Muscle layer of duodenum (tissue), 2 donors: ENCODE measurements around the gene OSBPL1A.

Experiments
- H3K27ac ChIP-seq: one replicate; pipeline ENCODE4 v1.7.0; 2013; ENCODE audit warnings: mild to moderate bottlenecking, low read length
- H3K27me3 ChIP-seq: one replicate; pipeline ENCODE4 v1.7.0; 2013; ENCODE audit warnings: low read depth, mild to moderate bottlenecking, control low read depth, low read length
- H3K36me3 ChIP-seq, 2 donors: one replicate each; pipeline ENCODE4 v1.7.0; 2013; ENCODE audit warnings: low read length in 2 of 2, control low read depth in 1 of 2, mild to moderate bottlenecking in 1 of 2; ENCODE audit not compliant: insufficient read depth in 2 of 2, control insufficient read depth in 1 of 2
- H3K4me1 ChIP-seq, 2 donors: one replicate each; pipeline ENCODE4 v1.7.0; 2013; ENCODE audit warnings: low read length in 2 of 2, mild to moderate bottlenecking in 2 of 2, control low read depth in 1 of 2, moderate library complexity in 1 of 2; ENCODE audit not compliant: insufficient read depth in 2 of 2, control insufficient read depth in 1 of 2
- H3K4me3 ChIP-seq, 2 donors: one replicate each; pipeline ENCODE4 v1.7.0; 2013; ENCODE audit warnings: low read length in 2 of 2, low read depth in 1 of 2, mild to moderate bottlenecking in 1 of 2
- H3K9me3 ChIP-seq, 2 donors: one replicate each; pipeline ENCODE4 v1.7.0; 2013; ENCODE audit warnings: low read length in 2 of 2, control low read depth in 1 of 2, mild to moderate bottlenecking in 1 of 2; ENCODE audit not compliant: control insufficient read depth in 1 of 2
- donor health status: healthy.

The OSBPL1A gene

GRCh38 chr18:24333084-24333483 lies 64.5 kb downstream of the OSBPL1A start:
- no peak overlapping the region for H3K27ac ChIP-seq
- no peaks in the 10 kb centered on the region for H3K27me3 ChIP-seq
- H3K9me3 ChIP-seq: peaks cover 0 to 3% of the 10 kb centered on the region in 2 donors
- H3K4me3 ChIP-seq: no peak overlapping the region
- H3K36me3 ChIP-seq: peaks cover 0 to 8% of the 10 kb centered on the region in 2 donors
- H3K4me1 ChIP-seq: no peaks in the 10 kb centered on the region

GRCh38 chr18:24326211-24326610 lies 71.4 kb downstream of the OSBPL1A start:
- Histone ChIP-seq H3K4me3 (no peak overlapping the region), H3K9me3 (no peaks in the 10 kb centered on the region), H3K27ac (no peak overlapping the region), H3K36me3 (no peaks in the 10 kb centered on the region), H3K4me1 (peaks cover 0 to 3% of the 10 kb centered on the region in 2 donors), H3K27me3 (no peaks in the 10 kb centered on the region)

- no peaks in the 10 kb centered on the region for H3K36me3 ChIP-seq
- H3K9me3 ChIP-seq: no peaks in the 10 kb centered on the region
- no peaks in the 10 kb centered on the region for H3K27me3 ChIP-seq
- peaks cover 0 to 3% of the 10 kb centered on the region in 2 donors for H3K4me1 ChIP-seq
- H3K4me3 ChIP-seq: no peak overlapping the region
- no peak overlapping the region for H3K27ac ChIP-seq
Measured at GRCh38 chr18:24322584-24323136, 75.0 kb downstream of the OSBPL1A start.

GRCh38 chr18:24321071-24321470 lies 76.6 kb downstream of the OSBPL1A start:
- no peaks in the 10 kb centered on the region for H3K36me3 ChIP-seq
- H3K9me3 ChIP-seq: no peaks in the 10 kb centered on the region
- no peaks in the 10 kb centered on the region for H3K27me3 ChIP-seq
- H3K4me1 ChIP-seq: peaks cover 0 to 3% of the 10 kb centered on the region in 2 donors
- no peak overlapping the region for H3K4me3 ChIP-seq
- no peak overlapping the region for H3K27ac ChIP-seq

GRCh38 chr18:24319757-24320156 lies 77.9 kb downstream of the OSBPL1A start:
- no peaks in the 10 kb centered on the region for H3K27me3 ChIP-seq
- no peaks in the 10 kb centered on the region for H3K36me3 ChIP-seq
- H3K9me3 ChIP-seq: no peaks in the 10 kb centered on the region
- no peak overlapping the region for H3K27ac ChIP-seq
- H3K4me3 ChIP-seq: no peak overlapping the region
- peaks cover 0 to 3% of the 10 kb centered on the region in 2 donors for H3K4me1 ChIP-seq

- Histone ChIP-seq H3K4me3 (no peak overlapping the region), H3K27me3 (no peaks in the 10 kb centered on the region), H3K27ac (no peak overlapping the region), H3K4me1 (peaks cover 0 to under 1% of the 10 kb centered on the region in 2 donors), H3K36me3 (no peaks in the 10 kb centered on the region), H3K9me3 (no peaks in the 10 kb centered on the region)
Measured at GRCh38 chr18:24317370-24317769, 80.3 kb downstream of the OSBPL1A start.

GRCh38 chr18:24315170-24315569 lies 82.5 kb downstream of the OSBPL1A start:
- Histone ChIP-seq H3K9me3 (no peaks in the 10 kb centered on the region), H3K27ac (no peak overlapping the region), H3K27me3 (no peaks in the 10 kb centered on the region), H3K4me3 (no peak overlapping the region), H3K4me1 (no peaks in the 10 kb centered on the region), H3K36me3 (no peaks in the 10 kb centered on the region)

GRCh38 chr18:24306201-24306600 lies 91.4 kb downstream of the OSBPL1A start:
- Histone ChIP-seq H3K4me1 (no peaks in the 10 kb centered on the region), H3K27ac (no peak overlapping the region), H3K4me3 (no peak overlapping the region), H3K9me3 (no peaks in the 10 kb centered on the region), H3K36me3 (peaks cover 0 to 7% of the 10 kb centered on the region in 2 donors), H3K27me3 (no peaks in the 10 kb centered on the region)

- no peak overlapping the region for H3K27ac ChIP-seq
- no peak overlapping the region for H3K4me3 ChIP-seq
- H3K4me1 ChIP-seq: no peaks in the 10 kb centered on the region
- H3K27me3 ChIP-seq: no peaks in the 10 kb centered on the region
- H3K36me3 ChIP-seq: peaks cover 0 to 4% of the 10 kb centered on the region in 2 donors
- no peaks in the 10 kb centered on the region for H3K9me3 ChIP-seq
Measured at GRCh38 chr18:24300703-24301102, 96.9 kb downstream of the OSBPL1A start.

GRCh38 chr18:24296276-24296675 lies 101.3 kb downstream of the OSBPL1A start:
- no peaks in the 10 kb centered on the region for H3K9me3 ChIP-seq
- no peaks in the 10 kb centered on the region for H3K4me1 ChIP-seq
- H3K36me3 ChIP-seq: no peaks in the 10 kb centered on the region
- H3K4me3 ChIP-seq: no peak overlapping the region
- H3K27ac ChIP-seq: no peak overlapping the region
- H3K27me3 ChIP-seq: no peaks in the 10 kb centered on the region

- H3K36me3 ChIP-seq: no peaks in the 10 kb centered on the region
- H3K4me3 ChIP-seq: no peak overlapping the region
- no peaks in the 10 kb centered on the region for H3K4me1 ChIP-seq
- no peaks in the 10 kb centered on the region for H3K27me3 ChIP-seq
- H3K9me3 ChIP-seq: no peaks in the 10 kb centered on the region
- no peak overlapping the region for H3K27ac ChIP-seq
Measured at GRCh38 chr18:24293254-24293653, 104.4 kb downstream of the OSBPL1A start.

- Histone ChIP-seq H3K4me1 (peaks cover 1 to 5% of the 10 kb centered on the region in 2 donors), H3K27me3 (no peaks in the 10 kb centered on the region), H3K27ac (no peak overlapping the region), H3K4me3 (no peak overlapping the region), H3K36me3 (no peaks in the 10 kb centered on the region), H3K9me3 (no peaks in the 10 kb centered on the region)
Measured at GRCh38 chr18:24278591-24278990, 119.0 kb downstream of the OSBPL1A start.
